NCI-H2196 treated with DMSO at 0.1 percent for 48 hours (cell line): Measurements from ENCODE around the gene KCNIP2.
"Not testable (repeated sequence)": the region's sequence is repeated elsewhere in the genome, so short reads cannot be mapped to it uniquely, and the experiment has no call there.

Source experiments
- DNase-seq: peaks from one replicate; lab custom pipeline; 2025; ENCODE audit not compliant: unreplicated experiment; lab: John Stamatoyannopoulos, UW

KCNIP2 gene

DNA sequence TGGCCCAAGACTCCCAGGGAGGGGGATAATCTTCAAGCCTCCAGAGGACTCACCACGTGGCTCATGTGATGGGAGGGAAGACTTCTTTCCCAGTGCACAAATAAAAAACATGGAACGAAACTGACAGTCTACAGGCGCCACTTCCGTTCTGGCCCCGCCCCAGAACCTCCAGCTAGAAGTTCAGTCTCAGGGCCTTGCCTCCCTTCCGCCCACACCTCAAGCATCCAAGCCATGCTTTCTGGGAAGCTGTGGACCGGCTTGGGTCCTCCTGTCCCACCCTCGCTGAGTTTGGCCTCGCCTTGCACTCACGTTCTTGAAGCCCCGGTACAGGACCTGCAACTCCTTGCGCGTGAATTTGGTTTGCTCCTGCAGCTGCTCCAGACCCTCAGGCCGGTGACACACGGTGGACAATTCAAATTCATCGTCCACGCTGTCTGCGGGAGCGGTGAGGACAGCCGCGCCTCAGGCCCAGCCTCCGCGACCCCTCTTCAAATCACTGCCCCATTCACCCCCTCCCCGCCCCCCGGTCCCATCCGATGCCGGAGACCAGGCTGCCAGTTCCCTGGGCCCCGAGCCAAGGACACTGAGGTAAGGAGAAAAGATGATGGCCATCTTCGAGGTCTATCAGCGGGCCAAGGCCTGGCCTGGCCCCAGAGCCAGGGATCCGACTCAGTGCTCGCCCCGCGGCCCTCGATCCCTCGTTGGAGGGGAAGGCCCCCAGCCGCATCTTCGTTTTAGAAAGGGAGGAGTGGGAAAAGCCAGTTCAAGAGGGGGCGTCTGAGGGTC is 14.6 kb downstream of the KCNIP2 start:
- DNase-seq: no peak

DNA sequence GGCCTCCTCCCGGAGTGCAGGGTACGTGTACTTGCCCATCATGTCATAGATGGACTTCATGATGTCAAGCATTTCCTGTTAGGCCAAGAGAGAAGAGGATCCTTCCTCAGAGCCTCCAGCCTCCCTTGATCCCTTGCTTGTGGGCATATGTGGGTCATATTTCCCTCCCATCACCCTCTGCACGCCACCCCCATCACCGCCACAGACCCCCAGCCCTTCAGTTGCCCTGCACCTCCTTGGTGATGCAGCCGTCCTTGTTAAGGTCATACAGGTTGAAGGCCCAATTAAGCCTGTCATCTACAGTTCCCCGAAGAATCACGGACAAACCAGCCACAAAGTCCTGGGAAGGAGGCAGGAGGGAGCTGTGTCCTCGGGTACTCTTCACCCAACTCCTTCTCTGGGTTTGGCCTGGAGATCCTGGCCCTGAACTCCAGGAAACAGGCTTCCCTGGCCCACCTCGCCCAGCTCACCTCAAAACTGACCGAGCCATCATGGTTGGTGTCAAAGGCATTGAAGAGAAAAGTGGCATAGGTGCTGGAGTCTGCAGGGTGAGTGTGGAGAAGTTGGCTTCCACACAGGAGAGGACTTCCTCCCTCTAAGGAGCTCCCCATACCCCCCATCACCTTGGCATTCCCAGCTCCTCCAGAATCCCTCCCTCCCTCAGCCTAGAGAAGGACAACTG is 15.5 kb downstream of the KCNIP2 start:
- no peak for DNase-seq

DNA sequence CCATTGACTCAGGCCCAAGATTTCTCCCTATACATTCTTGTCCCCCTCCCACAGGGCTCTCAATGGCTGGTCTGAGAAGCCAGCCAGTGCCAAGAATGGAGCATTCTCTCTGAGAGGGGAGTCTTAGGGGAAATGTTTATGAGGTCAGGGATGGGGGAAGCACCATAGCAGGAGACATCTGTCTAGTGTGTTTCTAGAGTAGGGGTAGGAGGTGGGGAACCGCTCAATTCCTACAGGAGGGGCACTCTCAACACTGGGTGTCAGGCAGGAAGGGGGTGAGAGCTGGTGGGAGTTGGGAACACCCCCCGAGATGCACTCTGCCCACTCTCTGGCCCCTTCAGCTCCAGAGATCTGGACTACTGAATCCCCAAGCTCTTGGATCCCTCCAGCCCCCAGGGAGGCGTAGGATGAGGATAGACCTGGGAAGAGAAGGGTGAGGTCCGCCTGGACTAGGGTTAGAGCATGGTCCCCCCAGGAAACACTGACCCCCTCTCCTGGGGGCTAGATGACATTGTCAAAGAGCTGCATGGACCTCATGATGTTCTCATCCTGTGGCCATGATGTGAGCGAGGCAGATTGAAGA is 16.7 kb downstream of the KCNIP2 start:
- DNase-seq: no peak

DNA sequence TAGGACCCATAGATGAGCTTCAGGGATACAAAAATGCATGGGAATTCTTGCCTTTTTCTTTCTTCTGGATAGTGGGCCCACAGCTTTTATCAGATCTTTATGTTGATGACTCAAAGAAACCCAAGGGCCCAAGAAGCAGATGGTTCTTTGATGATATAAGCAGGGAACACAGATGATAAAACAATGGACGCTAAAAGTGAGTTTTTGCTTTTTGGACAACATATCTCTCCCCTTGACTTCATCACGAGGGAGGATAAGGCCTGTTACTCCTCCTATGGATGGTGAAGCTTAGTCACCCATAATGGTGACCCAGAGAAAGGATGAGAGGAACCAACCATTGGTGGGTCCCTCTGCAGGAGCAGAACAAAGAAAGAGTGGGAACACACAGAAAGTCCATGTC is 18.9 kb downstream of the KCNIP2 start:
- no peak for DNase-seq

DNA sequence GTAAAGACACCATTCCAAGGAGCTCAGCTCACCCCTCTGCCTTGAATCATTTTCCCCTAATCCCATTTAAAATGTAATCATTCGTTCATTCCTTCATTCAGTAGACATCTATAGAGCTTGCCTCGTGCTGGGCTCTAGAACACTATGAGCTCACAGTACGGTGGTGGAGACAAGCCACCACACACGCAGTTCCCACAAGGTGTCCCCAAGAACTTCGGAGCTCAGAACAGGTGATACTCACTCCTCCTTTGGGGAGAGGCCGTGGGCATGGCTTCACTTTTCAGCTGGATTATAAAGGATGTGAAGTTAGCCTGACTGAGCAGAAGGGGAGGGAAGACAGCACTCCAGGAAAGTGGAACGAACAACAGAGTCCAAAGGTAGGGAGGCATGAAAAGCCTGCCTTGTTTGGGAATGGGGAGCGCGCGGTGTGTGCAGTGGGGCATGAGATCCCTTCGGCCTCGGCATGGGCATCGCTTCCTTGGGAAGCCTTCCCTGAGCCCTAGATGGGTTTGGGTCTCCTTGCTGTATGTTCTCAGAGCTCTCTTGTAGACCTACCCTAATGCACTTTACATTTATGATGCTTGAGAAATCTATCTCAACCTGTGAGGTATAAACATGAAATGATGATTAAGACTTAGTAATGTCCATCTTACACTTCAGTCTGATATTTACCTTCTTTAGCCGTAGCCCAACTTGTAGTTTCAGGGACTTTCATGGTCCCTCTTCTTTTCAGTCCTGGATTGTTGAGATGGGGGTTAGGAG is 24.5 kb downstream of the KCNIP2 start:
- DNase-seq: no peak

DNA sequence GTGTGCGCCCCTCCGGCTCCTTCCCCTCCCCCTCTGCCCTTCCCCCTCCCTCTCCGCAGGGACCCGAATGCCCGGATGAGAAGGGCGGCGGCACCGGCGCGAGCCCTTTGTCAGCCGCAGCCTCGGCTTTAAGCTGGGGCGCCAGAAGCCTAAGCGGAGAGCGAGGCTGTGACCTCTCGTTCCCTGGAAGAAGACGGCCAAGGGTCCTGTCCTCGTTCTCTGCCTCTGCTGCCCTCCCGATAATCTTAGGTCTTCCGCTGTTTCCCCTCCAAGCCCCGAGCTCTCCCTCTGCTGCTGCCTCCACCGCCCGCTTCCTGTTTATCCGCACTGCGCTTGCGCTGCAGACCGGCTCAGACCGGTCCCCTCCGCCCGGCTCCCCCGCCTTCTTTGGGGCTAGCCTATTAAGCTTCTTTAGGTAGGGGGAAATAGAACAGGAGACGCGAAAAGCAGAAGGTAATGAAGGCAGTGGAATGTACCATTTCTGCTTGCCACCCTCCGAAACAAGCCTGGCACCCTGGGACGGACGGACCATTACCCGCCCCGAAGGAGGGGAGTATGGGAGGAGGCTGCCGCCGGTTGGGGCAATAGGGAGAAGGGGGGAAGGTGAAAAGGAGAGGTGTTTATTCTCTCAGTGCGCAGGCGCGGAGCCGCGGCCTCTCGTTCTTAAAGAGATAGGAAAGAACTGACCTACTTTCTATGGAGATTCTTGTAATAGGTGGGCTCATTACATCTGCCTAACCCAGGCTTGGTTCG is 25.3 kb downstream of the KCNIP2 start, which contains the start of gene OGA:
Gene OGA (minus strand): TSS at position 326 of the 753 bp plus-strand sequence. CDS start 422 bp downstream, outside the sequence.
- peak; percentile 90 for DNase-seq

DNA sequence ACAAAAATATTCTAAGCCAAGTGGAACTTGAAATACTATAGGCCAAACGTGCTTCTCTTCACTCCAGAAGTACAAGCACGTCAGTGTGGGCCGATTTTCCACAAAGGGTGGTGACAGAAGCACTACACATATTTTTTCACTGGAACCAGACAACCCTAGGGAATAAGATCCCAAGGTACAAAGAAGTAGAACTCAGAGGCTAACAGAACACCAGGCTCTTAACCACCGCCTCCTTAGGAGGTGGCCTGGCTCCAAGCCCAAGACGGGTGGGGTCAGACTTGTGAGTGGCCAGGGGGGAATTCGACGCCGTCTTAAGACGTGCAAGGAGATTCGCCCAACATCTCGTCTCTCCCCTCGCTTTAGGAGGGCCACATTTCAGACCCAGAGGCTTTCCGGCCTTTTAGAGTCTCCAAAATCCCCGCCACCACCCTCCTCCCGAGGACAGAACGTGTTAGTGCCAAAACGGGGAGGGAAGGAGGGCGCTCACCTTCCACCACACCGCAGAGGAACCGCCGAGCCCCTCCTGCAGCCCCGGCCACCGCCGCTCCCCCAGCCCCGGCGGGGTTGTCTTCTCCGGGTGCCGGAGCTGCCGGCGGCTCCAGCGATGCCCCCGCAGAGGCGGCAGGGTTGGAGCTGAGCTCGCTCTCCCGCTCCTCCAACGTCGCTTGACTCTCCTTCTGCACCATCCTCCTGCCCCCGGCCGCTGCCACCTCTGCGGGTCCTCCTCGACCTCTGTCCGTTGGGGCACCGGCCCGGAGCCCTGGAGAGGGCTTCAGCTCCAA is 26.1 kb downstream of the KCNIP2 start:
- no peak for DNase-seq

DNA sequence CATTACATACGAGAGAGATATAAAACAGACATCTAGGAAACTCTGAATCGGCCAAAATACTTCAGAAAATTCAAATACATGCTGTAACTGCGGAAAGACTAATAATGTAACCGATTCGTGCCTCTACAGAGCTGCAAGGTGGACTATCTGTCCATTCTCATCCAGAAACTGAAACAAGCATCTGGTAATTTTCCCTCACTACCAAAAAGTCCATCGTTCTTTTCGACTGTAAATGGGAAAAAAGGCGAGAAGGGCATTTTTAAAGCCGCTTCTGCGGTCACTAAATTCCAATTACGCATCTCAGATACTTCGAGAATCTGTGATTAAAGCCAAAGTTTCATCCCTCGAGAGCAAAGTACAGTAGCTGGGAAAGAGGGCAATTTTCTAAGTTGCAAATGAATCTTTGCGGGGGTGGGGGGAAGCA is 26.7 kb downstream of the KCNIP2 start:
- no peak for DNase-seq

DNA sequence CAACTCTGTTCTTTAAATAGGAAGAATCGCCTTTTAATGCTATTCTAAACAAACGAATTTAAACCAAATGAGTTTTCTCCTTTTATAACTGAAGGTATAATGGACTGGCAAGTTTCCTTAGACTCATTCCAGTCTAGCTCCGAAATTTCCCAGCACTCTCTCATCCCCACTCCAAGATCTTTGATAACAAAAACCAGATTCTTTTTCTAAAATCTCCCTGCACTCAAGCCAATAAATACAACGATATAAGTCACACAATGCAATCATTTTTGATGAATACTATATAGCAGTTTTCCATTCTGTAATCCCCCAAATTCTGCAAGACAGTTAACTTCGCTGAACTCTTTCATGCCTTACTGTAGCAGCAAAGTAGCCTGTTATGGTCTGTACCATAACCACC is 27.2 kb downstream of the KCNIP2 start:
- DNase-seq: no peak

DNA sequence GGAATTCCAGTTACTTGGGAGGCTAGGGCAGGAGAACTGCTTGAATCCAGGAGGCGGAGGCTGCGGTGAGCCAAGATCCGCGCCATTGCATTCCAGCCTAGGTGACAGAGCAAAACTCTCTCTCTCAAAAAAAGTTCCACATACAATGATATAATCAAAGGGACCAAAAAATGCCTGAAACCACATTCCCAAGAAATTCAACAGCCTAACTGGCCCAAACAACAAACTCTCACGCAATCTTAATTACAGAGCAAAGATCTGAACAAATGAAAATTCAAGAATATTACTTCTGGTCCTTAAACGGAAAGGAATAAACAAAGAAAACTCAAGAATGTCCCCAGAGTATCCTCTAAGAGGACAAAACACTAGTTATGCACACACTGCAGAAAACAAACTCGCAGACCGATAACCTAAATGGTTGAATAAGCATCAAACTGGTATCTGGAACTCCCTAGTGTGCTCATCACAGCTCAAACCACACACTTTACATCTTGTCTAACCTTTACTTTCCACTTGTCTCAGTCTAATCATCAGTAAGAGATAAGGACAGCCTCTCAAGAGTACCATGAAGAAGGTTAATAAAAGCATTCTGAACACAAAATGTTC is 29.0 kb downstream of the KCNIP2 start:
- no peak for DNase-seq

DNA sequence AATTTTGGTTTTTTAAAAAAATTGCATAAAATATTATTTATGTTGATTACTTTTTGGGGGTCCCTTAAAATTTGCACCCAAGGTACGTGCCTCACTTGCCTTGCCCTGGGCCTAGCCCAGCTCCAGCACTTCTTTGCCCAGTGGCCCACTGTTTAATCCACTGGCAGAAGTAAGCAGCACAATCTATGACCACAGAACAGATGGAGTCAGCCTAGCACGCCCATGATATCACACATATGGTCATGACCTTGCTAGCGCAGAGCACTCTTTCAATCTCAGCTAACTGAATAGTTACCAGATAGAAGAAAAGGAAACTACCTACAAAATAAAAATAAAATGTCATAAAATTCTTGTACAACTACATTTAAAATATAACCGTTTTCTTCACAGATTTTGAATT is 31.0 kb downstream of the KCNIP2 start:
- no peak for DNase-seq

DNA sequence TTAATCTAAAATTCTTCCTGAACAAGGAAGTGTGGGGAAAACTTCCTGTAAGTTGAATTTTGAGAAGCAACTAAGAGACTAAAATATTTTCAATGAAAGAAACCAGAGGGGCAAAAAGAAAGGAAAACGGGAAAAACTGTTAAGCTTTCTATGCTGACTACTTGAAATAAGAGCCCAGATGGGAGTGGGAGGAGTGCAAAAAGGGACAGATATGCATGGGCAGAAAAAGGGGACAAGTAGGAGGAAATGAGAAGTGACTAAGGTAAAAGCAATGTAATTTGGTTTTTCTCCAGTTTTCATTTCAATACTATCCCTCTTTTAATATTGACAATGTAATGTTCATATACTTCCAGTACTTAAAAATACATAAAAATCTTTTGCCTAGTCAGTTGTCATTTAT is 36.4 kb downstream of the KCNIP2 start:
- no peak for DNase-seq

DNA sequence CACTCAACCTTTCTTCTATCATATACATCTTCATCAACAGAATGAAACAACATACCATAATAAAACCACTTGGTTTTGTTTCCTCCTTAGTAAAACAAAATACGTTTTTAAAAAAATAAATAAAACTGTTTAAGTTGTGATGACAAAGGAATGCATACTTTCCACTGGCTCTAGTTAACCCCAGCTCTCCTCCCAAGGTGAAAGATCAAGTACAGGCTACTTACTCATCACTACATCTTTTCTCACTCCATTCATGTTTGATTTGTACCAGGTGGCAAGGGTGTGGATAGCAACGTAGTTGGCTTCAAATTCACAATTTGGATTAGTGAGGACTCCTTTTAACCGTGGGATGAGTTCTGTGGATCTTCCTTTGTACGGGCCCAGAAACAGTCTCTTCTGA is 40.1 kb downstream of the KCNIP2 start:
- DNase-seq: no peak

DNA sequence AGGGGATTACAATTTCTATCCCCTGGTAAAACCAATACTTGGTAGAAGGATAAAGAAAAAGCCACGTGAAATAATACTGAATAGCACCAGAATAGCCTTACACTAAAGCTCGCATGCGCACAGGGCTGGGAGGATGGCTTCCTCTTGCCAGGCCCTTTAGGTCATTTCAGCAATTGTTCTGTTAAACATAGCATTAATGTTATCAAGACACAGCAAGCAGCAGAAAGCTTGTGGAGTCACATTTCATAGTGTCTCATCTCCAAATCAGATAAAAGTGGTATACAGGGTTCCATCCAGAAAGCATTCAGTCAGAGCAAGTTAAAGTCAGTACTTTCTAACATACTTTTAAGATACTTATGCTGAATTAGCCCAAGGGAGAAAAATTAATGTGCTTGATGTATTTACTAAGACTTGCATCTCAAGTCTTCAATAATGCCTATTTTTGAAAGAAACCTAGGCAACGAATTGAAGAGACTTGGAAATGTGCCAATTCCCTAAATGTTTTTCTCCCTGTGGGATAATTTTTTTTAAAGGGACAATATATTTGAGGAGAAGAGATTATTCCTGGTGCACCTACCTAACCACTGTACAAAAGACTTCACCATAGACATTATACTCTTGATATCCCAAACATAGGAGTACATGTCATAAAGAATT is 46.1 kb downstream of the KCNIP2 start:
- DNase-seq: no peak

DNA sequence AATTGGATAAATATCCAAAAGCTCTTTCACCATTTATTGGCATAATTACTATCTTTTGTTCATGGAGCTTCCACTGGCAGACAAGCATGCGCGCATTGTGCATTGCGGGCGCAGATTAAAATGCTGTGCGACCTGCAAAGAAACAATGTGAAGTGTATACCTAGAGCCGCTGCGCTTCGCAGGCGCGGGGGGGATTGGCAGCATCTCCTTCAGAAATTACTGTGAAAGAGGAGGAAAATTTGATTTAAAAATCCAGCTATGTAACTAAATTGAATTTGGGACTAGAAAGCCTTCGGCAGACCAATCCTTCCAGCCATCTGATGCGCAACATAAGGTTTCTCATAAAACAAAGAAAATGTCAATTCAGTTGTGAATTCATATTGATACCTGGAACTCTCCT is 50.1 kb downstream of the KCNIP2 start:
- DNase-seq: no peak

DNA sequence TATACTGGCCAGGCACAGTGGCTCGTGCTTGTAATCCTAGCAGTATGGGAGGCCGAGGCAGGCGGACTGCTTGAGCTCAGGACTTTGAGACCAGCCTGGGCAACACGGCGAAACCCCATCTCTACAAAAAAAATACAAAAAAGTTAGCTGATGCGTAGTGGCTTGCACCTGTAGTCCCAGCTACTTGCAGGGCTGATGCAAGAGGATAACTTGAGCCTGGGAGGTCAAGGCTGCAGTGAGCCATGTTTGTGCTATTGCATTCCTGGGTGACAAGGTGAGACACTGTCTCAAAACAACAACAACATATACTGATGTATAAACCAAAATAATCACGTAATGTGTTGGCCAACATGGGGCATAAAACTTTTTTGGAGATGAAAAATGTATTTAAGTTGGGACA is 53.9 kb downstream of the KCNIP2 start:
- no peak for DNase-seq

DNA sequence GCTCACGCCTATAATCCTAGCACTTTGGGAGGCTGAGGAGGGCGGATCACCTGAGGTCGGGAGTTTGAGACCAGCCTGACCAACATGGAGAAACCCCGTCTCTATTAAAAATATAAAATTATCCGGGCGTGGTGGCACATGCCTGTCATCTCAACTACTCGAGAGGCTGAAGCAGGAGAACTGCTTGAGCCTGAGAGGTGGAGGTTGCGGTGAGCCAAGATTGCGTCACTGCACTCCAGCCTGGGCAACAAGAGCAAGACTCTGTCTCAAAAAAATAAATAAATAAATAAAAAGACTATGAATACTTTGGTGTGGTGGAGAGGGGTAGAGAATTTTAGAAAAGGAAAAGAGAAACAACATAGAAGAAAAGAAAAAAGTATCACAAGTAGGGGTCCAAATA is 54.4 kb downstream of the KCNIP2 start:
- not testable (repeated sequence) for DNase-seq

DNA sequence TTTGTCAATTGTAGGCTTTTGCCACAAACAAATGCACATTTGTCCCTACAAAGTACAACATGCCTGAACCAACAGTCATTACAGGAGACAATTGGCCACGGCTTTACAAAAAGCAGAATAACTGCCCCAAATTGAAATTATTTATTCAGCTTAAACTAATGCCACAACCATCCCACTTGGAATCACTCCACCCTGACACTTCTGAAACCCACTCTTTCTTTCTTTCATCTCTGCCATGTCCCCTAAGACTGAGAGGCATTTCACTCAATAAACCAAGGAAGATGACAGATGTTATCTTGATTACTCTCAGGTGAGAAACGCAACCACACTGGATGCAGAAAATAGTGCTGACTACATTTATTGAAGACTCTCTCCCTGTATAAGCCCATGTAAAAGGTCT is 57.8 kb downstream of the KCNIP2 start:
- no peak for DNase-seq

DNA sequence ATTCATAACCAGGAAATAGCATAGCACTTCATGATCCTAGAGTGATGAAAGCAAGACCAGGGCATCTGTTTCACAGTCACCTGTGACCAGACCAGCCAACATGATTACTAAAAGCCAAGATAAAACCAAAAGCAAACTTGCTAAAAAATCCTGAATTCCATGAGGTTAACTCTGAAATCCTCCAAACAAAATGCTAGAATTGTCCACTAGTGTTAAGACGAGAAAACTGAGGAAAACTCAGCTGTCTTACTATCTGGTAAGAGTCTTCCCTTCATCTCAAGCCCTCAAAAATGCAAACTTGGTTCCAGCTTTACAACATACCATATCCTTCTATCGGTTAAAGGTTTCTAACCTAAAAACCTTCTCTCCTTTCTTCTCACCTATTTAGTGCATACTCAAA is 59.0 kb downstream of the KCNIP2 start:
- DNase-seq: no peak
